Left ventricle myocardium superior (tissue), 1 donor: ENCODE measurements around the gene CHRDL2. TPM values are rescaled to one million over a fixed set of nuclear protein-coding genes. Genes with fewer than 3 reads are reported as not detected.

Experiments
- ATAC-seq: fragments of 200-7000 bp; cut with Tn5 transposase; one replicate; pipeline ENCODE4 v1.9.1; 2020; ENCODE audit warnings: mild to moderate bottlenecking, moderate library complexity
- DNase-seq: peaks from one replicate; pipeline ENCODE4 v3.0.0-alpha.2; 2020
- intact Hi-C: fragments of 100-400 bp; cut with micrococcal nuclease; formaldehyde crosslinking; loops from one replicate; pipeline ENCODE4 v1.11.0; 2022
- total RNA-seq: library from RNA; stranded (reverse); fragmentation: NEBNext Ultra II Directional; extraction: Animal tissue kit (Norgen Biotek cat#: 25700); gene quantifications from one replicate; pipeline ENCODE4 v1.2.1, GENCODE V29; 2021
- donor health status: DM: no; HTN: yes; CAD: no; lungs with severe emphysema.

CHRDL2 gene
- total RNA-seq, 1 donor from 2014 or later = 3.9 TPM

GRCh38 chr11:74694136-74694930, 36.9 kb downstream of the CHRDL2 start:
- intact Hi-C loops = no loop called here
- ATAC-seq (no peak), DNase-seq (no peak)

DNA sequence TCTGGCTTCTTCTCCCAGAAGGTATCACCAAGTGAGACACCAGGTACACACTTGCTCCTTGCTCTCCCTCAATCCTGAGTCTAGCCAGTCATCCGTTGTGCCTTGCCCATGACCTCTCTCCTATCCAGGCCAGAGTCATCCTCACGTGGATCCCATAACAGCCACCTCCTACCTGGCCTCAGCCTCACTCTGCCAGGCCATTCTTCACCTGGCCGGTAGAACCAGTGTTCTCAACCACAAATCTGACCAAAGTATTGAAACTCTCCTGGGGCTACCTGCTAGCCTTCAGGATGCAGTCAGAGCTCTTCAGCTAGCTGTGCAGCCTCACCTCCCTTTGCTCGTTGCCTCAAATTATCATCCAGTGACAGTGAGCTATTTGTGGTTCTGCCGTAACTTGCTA, 37.7 kb downstream of the CHRDL2 start:
- ATAC-seq (no peak), DNase-seq (no peak)

GRCh38 chr11:74691755-74692154, 39.5 kb downstream of the CHRDL2 start:
- DNase-seq = no peak
- no peak for ATAC-seq
- intact Hi-C loops = no loop called here

More for the DNA sequence above, 37.7 kb downstream of the CHRDL2 start:
- intact Hi-C loops = no loop called here

DNA sequence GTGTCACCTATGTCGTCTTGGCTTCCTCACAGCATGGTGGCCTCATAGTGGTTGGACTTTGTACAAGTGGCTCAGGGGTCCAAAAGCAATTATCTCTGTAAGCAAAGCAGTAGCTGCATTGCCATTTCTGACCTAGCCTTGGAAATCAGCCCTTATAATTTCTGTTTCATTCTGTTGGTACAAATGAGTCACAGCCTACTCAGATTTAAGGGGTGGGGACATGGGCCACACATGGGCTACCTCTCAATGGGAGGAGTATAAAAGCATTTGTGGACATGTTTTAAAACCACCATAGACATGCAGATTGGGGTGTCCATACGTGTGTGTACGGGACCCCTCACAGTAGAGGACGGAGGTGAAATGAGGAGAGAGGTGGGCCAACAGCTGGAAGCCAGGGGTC, 41.6 kb downstream of the CHRDL2 start:
- DNase-seq (no peak), ATAC-seq (no peak)
- intact Hi-C loops = no loop called here

DNA sequence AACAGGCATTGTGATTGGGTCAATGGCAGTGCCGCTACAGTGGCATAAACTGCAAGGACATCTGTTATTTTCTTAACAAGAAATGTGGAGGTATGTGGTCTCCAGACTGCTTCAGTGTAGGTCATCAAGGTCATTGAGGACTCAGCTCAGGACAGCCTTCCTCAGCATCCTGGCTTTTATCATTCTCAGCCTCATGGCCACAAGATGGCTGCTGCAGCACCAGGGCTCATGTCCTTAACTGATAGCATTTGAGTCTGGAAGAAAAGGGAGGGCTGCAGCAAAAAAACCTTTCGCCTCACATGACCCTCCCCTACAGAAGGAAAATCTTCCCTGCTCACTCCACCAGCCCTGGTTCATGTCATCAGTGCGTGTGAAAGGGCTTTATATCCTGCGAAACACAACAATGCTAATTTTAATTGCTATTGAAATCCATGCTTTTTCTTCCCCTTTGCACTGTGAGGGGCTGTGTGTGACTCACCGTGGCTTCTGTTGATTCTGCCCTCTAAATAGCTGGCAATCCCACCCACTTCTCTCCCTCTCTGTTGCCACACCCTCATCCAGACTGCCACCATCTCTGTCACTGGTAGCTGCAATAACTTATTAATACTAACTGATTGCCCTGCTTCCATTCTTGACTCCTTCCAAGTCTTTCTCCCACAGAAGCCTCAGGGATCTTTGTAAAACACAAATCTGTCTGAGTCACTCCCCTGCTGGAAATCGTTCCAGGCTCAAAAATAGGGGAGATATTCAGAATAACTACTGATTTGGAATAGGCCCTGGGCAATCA, 43.8 kb downstream of the CHRDL2 start:
- ATAC-seq = peak; percentile 18
- intact Hi-C loops = no loop called here
- no peak for DNase-seq

DNA sequence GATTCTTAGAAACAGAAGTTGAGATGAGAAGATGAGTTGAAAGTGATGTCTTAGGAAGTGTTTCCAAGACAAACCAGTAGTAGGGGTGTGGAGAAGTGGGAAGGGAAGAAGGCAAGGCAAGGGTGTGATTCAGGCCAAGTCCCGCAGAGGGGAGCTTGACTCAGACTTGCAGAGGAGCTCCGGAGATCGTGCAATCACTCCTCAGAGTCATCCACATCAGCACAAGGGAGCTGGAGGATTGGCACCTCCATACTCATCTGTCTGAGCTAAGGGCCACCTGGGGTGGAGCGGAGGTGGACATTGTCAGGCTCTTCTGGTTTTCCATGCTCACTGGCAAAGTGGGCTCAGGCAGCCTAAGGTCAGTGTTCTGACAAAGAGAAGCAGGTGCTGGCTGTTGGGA, 44.4 kb downstream of the CHRDL2 start:
- intact Hi-C loops = no loop called here
- ATAC-seq (peak; percentile 6), DNase-seq (no peak)

- peak; percentile 57 for DNase-seq
- intact Hi-C loops = no loop called here
- no peak for ATAC-seq
Observed at GRCh38 chr11:74685905-74686304, 45.3 kb downstream of the CHRDL2 start.

- intact Hi-C loops = no loop called here
- no peak for DNase-seq
Observed at GRCh38 chr11:74685338-74685737, 45.9 kb downstream of the CHRDL2 start.

GRCh38 chr11:74684661-74685060, 46.6 kb downstream of the CHRDL2 start:
- DNase-seq (no peak), ATAC-seq (no peak)
- intact Hi-C loops = no loop called here

More at GRCh38 chr11:74685338-74685737, 45.9 kb downstream of the CHRDL2 start:
- ATAC-seq = no peak

DNA sequence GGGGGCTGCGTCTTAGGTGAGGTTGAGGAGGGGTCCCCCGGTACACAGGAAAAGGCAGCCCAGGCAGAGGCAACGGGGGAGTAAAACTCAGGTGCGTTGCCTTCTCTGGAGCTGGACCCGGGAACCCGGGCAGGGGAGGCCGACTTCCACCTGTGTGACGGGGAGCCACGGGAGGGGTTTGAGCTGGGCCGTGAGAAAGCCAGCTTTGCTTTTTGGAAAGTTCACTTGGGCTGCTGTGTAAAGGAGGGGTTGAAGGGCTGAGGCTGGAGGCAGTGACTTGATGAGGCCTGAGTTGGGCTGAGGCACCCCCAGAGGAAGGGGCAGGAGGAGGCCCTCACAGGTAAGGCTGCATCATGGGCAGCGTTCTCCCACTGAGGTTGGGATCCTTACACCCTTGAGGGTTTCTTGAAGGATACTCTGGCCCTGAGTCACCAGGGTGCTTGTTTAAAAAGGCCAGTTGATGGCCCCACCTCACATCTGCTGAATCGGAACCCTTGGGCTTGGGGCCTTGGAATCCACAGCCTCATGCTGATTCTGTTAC, 47.2 kb downstream of the CHRDL2 start:
- intact Hi-C loops = no loop called here
- no peak for ATAC-seq
- DNase-seq = no peak

GRCh38 chr11:74683279-74683871, 47.9 kb downstream of the CHRDL2 start:
- intact Hi-C loops = no loop called here
- DNase-seq (peak; percentile 64), ATAC-seq (peak; percentile 52)

DNA sequence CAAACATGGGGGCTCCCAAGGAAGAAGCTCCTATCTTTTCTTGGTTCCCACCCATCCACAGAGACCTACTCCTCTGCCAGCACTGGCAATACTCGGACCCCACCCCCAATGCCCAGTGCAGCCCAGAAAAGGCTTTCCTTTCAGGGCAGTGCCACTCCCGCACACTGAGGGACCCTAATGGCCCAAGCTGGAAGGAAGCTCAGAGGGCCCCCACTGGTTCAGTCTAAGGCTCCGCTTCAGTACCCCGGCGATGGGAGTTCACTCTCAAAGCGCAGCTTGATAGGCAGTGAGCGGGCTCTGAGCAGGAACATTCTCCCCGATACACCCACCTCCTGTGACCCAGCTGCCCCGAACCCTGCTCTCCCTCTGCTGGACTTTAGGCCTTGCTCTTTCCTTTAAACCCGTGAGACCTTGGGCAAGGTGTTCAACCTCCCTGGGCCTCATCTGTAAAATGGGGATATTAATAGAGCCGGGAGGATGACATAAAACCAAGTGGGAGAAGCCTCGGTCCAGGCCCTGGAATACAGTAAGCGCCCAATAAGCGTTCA, 48.4 kb downstream of the CHRDL2 start:
- intact Hi-C loops = no loop called here
- ATAC-seq (no peak), DNase-seq (no peak)

- DNase-seq (peak; percentile 78), ATAC-seq (peak; percentile 79)
- intact Hi-C loops = no loop called here
Observed at GRCh38 chr11:74681686-74682651, 49.3 kb downstream of the CHRDL2 start.

DNA sequence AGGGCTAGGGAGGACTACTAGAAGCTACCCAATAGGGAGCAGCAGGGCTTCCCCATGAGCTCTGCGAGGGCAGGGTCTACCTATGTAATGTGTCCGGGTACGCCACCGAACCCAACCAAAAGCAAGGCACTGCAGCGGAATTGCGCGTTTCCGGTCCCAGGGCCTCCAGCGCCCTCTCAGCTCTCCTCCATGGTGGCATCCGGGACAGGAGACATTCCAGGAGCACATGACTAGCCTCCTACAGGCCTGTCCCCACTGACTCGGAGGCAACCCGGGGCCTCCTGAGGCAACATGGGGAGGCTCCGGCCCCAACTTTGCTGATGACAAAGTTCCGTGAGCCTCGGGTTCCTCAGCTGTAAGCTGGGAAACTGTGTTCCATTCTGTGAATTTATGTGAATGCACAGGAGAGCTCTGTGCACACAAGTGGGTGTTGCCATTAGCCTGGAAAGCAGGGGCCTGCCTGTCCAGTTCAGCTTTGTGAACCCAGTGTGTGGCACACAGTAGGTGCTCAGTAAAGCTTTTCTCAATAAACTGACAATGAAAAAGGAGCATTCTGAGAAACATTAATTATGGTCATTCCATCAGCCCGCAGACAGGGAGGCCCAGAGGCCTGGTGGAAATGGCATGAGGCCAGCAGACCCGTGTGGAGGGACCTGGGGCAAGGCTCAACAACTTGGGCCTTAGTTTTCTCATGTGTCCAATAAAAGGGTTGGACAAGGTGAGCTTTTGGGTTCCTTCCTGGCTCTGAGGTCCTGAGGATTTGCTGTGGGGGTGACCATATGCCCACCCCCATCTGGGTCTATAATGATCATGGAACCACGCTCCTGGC, 50.3 kb downstream of the CHRDL2 start:
- intact Hi-C loops = no loop called here
- ATAC-seq (no peak), DNase-seq (no peak)

- DNase-seq (no peak), ATAC-seq (no peak)
- intact Hi-C loops = no loop called here
Observed at GRCh38 chr11:74680035-74680671, 51.1 kb downstream of the CHRDL2 start.

GRCh38 chr11:74679513-74679865, 51.7 kb downstream of the CHRDL2 start:
- intact Hi-C loops = no loop called here
- no peak for ATAC-seq
- DNase-seq = no peak
